Esophagus squamous epithelium (tissue), 5 donors: ENCODE data around the gene FOXP1. TPM values are rescaled to one million over a fixed set of nuclear protein-coding genes. Genes with fewer than 3 reads are reported as not detected.
A peak's percentile ranks its signal among the peaks of the same experiment; 100 is the strongest.

Experiments used
- DNase-seq: peaks from one replicate; lab custom pipeline; 2025; lab: John Stamatoyannopoulos, UW
- H3K27ac ChIP-seq, 4 donors: fragments of 200-600 bp; sonication (generic); one replicate each; pipeline ENCODE4 v1.5.1; 2016 to 2019; ENCODE audit warnings: mild to moderate bottlenecking in 1 of 4
- H3K27me3 ChIP-seq, 4 donors: fragments of 200-600 bp; sonication (generic); 1 replicate in 3 of 4; 2 replicates in 1 of 4; pipeline versions ENCODE4 v1.5.1 to v1.6.0; 2017 to 2021; ENCODE audit warnings: antibody characterized with exemption in 1 of 4
- H3K36me3 ChIP-seq, 3 donors: fragments of 200-600 bp; sonication (generic); one replicate each; pipeline ENCODE4 v1.5.1; 2016 to 2019
- H3K4me1 ChIP-seq, 3 donors: fragments of 200-600 bp; sonication (generic); one replicate each; pipeline ENCODE4 v1.5.1; 2017 to 2019
- H3K4me3 ChIP-seq, 4 donors: fragments of 200-600 bp; sonication (generic); 1 replicate in 3 of 4; 2 replicates in 1 of 4; pipeline ENCODE4 v1.5.1; 2016 to 2019; ENCODE audit warnings: mild to moderate bottlenecking in 2 of 4, moderate library complexity in 1 of 4
- H3K9me3 ChIP-seq, 3 donors: fragments of 200-600 bp; sonication (generic); one replicate each; pipeline ENCODE4 v1.5.1; 2016 to 2019
- POLR2A ChIP-seq, 4 donors: fragments of 450-650 bp; IDR thresholded peaks; one replicate each; pipeline ENCODE4 v1.6.1; 2017; ENCODE audit warnings: antibody characterized with exemption in 4 of 4, mild to moderate bottlenecking in 4 of 4, moderate library complexity in 3 of 4
- WGBS, 2 donors: methylation state at CpG; one replicate each; pipeline ENCODE4 v1.1.5; 2018; 5-methylcytosine and 5-hydroxymethylcytosine counted together
- intact Hi-C: fragments of 100-400 bp; cut with DNase I; formaldehyde crosslinking; loops from one replicate; pipeline ENCODE4 v1.15.0; 2022
- total RNA-seq, 4 donors: library from RNA; depleted of rRNA; stranded (reverse); fragments of >200 nt; gene quantifications; one replicate each; pipeline ENCODE4 v1.1.0, GENCODE V29; 2016
- TF ChIP-seq, protein P1 (sequence below), 6 experiments: fragments of 450-650 bp in 4 of 6; fragments of 200-600 bp in 2 of 6; sonication (generic) in 2 of 6; IDR thresholded peaks; one replicate each; pipeline ENCODE4 v1.5.1; 2016 to 2019; ENCODE audit warnings: antibody characterized with exemption in 6 of 6, mild to moderate bottlenecking in 4 of 6, moderate library complexity in 4 of 6
- donor health status: DM: yes; HTN: yes; CAD: no.

Gene FOXP1
- total RNA-seq, 4 donors from 2014 or later, result 49.1 to 124 (median 61.1) TPM

DNA sequence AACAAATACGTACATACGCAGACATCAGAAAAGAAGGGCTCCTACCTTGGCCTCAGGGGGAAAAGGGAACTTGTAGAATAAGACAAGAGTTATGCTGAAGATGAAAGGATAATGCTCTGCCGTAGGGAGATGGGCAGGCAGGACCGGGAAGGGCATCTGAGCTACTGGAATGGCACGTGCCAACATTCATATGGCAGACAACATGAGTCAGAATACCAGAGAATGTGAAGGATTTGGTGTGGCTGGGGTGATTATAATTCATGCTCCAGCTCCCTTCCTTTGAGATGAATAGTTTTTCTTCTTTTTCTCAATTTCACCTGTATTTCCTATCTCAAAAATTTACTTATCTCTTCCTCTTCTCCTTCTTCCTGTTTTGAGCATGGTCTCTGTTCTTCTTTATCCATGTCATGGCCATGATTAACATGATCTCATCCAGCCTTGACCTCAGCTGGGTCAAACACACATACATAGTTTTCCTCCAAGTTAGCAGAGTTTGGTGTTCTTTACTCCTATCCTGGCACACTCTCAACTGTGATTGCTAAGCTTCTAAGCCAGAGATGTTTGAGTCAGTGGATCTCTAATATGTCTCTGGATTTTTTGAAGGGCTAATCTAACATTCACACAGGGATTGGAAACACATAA is 507.0 kb downstream of the FOXP1 start:
- H3K27ac ChIP-seq, result peak overlapping the region in 1 of 4 donors; percentile 25
- no peaks in the 10 kb centered on the region for H3K36me3 ChIP-seq
- DNase-seq, result no peak
- no peaks in the 10 kb centered on the region for H3K27me3 ChIP-seq
- TF ChIP-seq, protein P1, sequence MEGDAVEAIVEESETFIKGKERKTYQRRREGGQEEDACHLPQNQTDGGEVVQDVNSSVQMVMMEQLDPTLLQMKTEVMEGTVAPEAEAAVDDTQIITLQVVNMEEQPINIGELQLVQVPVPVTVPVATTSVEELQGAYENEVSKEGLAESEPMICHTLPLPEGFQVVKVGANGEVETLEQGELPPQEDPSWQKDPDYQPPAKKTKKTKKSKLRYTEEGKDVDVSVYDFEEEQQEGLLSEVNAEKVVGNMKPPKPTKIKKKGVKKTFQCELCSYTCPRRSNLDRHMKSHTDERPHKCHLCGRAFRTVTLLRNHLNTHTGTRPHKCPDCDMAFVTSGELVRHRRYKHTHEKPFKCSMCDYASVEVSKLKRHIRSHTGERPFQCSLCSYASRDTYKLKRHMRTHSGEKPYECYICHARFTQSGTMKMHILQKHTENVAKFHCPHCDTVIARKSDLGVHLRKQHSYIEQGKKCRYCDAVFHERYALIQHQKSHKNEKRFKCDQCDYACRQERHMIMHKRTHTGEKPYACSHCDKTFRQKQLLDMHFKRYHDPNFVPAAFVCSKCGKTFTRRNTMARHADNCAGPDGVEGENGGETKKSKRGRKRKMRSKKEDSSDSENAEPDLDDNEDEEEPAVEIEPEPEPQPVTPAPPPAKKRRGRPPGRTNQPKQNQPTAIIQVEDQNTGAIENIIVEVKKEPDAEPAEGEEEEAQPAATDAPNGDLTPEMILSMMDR (IDR thresholded peaks at IDR 0.05), result no peak
- no peak for TF ChIP-seq POLR2A (IDR thresholded peaks at IDR 0.05)
- H3K4me3 ChIP-seq, result no peak overlapping the region
- peaks cover 0 to 70% (median 15%) of the 10 kb centered on the region in 3 donors for H3K4me1 ChIP-seq
- WGBS, 2 donors, result 66 to 72% methylated on average over 5 of the region's 5 CpGs
- intact Hi-C loops, result loop anchor here (10.0 kb wide), 1 partner anchor 508 kb away; the partner anchor contains the start of gene FOXP1
- no peaks in the 10 kb centered on the region for H3K9me3 ChIP-seq

DNA sequence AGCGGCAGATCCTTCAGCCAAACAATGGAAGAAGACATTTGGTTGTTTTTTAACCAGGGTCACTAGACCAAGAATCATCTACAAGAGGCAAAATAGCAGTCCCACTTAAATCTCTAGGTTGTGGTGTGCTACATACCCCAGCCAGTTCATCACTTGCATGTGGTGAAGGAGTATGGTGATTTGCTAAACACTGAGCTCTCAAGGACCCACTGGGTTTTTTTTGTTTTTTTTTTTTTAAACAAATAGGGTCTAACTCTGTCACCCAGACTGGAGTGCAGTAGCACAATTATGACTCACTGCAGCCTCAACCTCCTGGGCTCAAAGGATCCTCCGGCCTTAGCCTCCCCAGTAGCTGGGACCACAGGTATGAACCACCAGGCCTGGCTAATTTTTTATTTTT is 508.0 kb downstream of the FOXP1 start:
- no peaks in the 10 kb centered on the region for H3K27me3 ChIP-seq
- WGBS, 2 donors, result 94 to 97% methylated on average over 2 of the region's 2 CpGs
- H3K4me3 ChIP-seq, result no peak overlapping the region
- no peak for TF ChIP-seq POLR2A (IDR thresholded peaks at IDR 0.05)
- TF ChIP-seq, protein P1 (IDR thresholded peaks at IDR 0.05), result no peak
- no peak overlapping the region for H3K27ac ChIP-seq
- DNase-seq, result no peak
- H3K36me3 ChIP-seq, result no peaks in the 10 kb centered on the region
- intact Hi-C loops, result loop anchor here (10.0 kb wide), 1 partner anchor 509 kb away; the partner anchor contains the start of gene FOXP1
- H3K9me3 ChIP-seq, result no peaks in the 10 kb centered on the region
- H3K4me1 ChIP-seq, result peaks cover 6 to 73% (median 24%) of the 10 kb centered on the region in 3 donors

DNA sequence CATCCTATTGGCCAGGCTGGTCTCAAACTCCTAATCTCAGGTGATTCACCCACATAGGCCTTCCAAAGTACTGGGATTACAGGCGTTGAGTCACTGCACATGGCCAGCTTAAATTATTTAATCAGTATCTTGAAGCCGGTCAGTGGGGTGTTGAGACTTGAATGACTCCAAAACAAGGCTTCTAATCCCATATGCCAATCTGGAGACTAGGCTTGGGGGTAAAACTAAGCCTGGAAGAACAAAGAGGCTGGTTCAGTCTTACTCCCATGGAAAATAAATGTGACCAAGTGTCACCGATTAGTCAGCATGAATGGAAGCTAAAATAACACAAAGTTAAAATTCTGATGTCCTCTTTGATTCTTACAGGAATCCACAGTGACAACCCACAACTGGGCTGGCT is 509.1 kb downstream of the FOXP1 start:
- H3K36me3 ChIP-seq, result no peaks in the 10 kb centered on the region
- DNase-seq, result no peak
- no peak for TF ChIP-seq POLR2A (IDR thresholded peaks at IDR 0.05)
- TF ChIP-seq, protein P1 (IDR thresholded peaks at IDR 0.05), result no peak
- H3K4me3 ChIP-seq, result no peak overlapping the region
- H3K27ac ChIP-seq, result peak overlapping the region in 3 of 4 donors; percentile 14 to 94 (median 42)
- H3K27me3 ChIP-seq, result no peaks in the 10 kb centered on the region
- peaks cover 14 to 81% (median 35%) of the 10 kb centered on the region in 3 donors for H3K4me1 ChIP-seq
- 40 to 50% methylated on average over 2 to 3 of the region's 3 CpGs for WGBS, 2 donors
- no peaks in the 10 kb centered on the region for H3K9me3 ChIP-seq
- intact Hi-C loops, result loop anchor here (10.0 kb wide), 1 partner anchor 510 kb away; the partner anchor contains the start of gene FOXP1

DNA sequence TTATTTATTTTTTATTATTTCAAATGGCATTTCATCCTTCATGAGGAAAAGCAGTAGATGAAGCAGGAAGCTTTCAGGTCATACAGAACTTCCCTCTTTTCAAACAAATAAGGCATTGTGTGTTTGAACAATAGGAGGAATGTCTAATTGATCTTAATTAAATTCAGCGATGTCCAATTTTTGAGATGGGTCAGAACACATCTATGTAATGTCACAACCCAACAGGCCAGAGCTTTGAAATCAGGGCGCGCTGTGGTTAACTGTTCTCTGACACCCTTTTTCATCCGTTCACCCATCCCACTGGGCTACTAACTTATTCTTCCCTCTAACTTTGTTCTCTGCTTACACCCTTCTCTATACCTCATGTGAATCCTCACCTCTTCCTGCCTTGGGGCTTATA is 510.5 kb downstream of the FOXP1 start:
- intact Hi-C loops, result loop anchor here (10.0 kb wide), 1 partner anchor 512 kb away; the partner anchor contains the start of gene FOXP1
- TF ChIP-seq POLR2A (IDR thresholded peaks at IDR 0.05), result no peak
- TF ChIP-seq, protein P1 (IDR thresholded peaks at IDR 0.05), result no peak
- H3K4me3 ChIP-seq, result no peak overlapping the region
- peak overlapping the region in 2 of 4 donors; percentile 47 to 94 for H3K27ac ChIP-seq
- H3K4me1 ChIP-seq, result peaks cover 21 to 84% (median 50%) of the 10 kb centered on the region in 3 donors
- no peaks in the 10 kb centered on the region for H3K36me3 ChIP-seq
- no peaks in the 10 kb centered on the region for H3K9me3 ChIP-seq
- WGBS, 2 donors, result 74 to 87% methylated on average over 4 of the region's 4 CpGs
- H3K27me3 ChIP-seq, result no peaks in the 10 kb centered on the region
- no peak for DNase-seq

DNA sequence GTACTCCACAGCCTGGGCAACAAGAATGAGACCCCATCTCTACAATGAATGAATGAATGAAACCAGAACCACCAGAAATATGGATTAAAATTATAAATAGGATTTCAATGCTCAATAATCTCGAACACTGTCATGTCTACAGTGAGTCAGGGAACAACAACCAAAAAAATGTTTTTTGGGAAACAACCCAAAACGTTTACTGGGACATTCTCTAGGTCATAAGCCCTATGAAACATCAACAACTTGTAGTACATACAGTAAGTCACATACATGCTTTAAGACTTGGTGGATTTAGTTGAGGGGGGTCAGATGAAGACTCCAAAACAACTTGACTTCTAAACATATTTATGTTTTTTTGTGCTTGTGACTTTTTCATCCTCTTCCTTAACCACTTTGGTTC is 511.2 kb downstream of the FOXP1 start:
- intact Hi-C loops, result loop anchor here (10.0 kb wide), 1 partner anchor 513 kb away; the partner anchor contains the start of gene FOXP1

More for the DNA sequence above, 511.2 kb downstream of the FOXP1 start:
- no peaks in the 10 kb centered on the region for H3K9me3 ChIP-seq
- no peaks in the 10 kb centered on the region for H3K36me3 ChIP-seq
- H3K27ac ChIP-seq, result peak overlapping the region in 3 of 4 donors; percentile 84 to 99 (median 94)
- DNase-seq, result no peak
- no peaks in the 10 kb centered on the region for H3K27me3 ChIP-seq
- peaks cover 22 to 85% (median 56%) of the 10 kb centered on the region in 3 donors for H3K4me1 ChIP-seq
- WGBS, 2 donors, result 54 to 65% methylated on average over 2 of the region's 2 CpGs
- H3K4me3 ChIP-seq, result no peak overlapping the region
- TF ChIP-seq, protein P1 (IDR thresholded peaks at IDR 0.05), result no peak
- TF ChIP-seq POLR2A (IDR thresholded peaks at IDR 0.05), result no peak
